HG03039 (cell line): ENCODE data around the gene KNDC1.

Experiments
- ATAC-seq: cut with Tn5 transposase; IDR thresholded peaks from one replicate; pipeline ENCODE4 v1.9.1; 2021; ENCODE audit warnings: mild to moderate bottlenecking, moderate library complexity; ENCODE audit not compliant: unreplicated experiment

Gene KNDC1

DNA sequence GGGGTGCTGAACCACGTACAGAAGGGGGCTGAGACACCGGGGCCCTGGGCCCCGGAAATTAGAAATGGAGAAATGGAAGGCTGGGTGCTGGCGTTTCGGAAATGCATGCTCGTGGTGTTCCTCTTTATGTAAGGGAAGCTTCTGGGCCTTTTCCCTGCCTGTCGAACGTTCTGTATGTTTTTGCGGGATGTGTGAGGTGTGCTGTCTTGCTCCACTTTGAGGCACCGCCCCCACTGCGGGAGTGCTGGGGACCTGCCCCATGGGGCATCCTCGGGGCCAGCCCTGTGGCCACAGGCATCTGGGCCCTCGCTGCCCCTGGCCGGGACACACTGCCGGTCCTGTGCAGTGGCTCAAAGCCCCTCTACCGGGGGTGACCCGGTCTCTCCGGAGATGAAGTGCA, 75.9 kb downstream of the KNDC1 start:
- ATAC-seq: no peak

GRCh38 chr10:133236401-133237240, 76.6 kb downstream of the KNDC1 start:
- no peak for ATAC-seq

DNA sequence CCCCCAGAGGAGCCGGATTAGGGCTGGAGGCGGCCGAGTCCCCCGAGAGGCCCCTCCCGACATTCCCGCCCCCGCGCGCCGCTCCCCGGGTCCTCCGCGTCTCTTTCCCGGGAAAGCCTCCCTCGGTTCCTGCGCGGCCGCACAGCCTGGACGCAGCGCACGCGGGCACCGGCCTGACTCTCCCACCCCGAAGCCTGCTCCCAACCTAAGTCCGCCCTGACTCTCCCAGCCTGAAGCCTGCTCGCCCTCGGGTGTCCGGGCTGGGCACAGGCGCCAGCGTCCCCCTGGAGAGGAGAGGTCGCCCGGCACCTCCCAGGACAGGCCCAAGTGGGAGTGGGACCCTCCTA, 77.2 kb downstream of the KNDC1 start:
- ATAC-seq: no peak

DNA sequence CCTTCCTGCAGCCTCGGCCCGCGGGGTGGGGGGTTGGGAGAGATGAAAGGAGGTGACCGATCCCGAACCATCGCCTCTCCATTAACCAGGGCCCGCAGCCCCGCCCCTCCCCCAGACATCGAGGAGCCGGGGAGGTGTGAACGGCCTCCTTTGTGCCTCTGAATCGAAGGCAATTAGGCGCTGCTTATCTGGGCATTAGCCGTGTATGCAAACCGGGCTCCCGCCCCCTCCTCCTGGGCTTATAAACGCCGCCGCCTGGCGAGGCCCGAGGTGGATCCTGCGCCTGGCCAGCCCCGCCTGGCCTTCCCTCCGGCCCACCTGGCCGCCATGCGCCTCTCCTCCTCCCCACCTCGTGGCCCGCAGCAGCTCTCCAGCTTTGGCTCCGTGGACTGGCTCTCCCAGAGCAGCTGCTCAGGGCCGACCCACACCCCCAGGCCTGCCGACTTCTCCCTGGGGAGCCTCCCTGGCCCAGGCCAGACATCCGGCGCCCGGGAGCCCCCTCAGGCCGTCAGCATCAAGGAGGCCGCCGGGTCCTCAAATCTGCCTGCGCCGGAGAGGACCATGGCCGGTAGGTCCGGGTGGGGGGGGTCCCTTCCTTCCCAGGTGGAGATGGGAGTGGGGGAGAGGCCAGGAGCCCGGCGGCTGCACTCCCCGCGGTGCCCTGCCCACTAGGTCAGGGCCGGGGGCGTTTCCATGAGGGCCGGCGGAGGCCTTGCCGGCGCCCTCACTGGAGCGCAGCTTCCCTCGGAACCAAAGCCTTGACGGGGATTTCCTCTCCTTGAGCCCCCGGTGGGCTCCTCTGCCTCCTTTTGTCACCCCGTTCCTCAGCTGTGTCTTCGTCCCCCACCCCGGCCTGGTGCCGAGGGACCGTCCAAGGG, 77.8 kb downstream of the KNDC1 start, which contains the start of gene VENTX:
Gene VENTX (plus strand): TSS at position 268 of the 878 bp plus-strand sequence. CDS start 60 bp downstream, at position 328.
- no peak for ATAC-seq

GRCh38 chr10:133238466-133238804, 78.4 kb downstream of the KNDC1 start:
- no peak for ATAC-seq

DNA sequence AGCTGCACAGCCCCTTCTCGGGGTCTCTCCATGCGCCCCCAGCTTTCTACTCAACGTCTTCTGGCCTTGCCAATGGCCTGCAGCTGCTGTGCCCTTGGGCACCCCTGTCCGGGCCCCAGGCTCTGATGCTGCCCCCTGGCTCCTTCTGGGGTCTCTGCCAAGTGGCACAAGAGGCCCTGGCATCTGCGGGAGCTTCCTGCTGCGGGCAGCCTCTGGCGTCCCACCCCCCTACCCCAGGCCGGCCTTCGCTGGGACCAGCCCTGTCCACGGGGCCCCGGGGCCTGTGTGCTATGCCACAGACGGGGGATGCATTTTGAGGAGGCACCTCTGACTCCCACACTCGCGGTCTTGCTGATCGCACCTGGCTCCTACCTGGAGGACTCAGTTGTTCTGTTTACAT, 80.0 kb downstream of the KNDC1 start:
- no peak for ATAC-seq

- ATAC-seq: no peak
Measured at GRCh38 chr10:133241501-133242205, 81.6 kb downstream of the KNDC1 start.

DNA sequence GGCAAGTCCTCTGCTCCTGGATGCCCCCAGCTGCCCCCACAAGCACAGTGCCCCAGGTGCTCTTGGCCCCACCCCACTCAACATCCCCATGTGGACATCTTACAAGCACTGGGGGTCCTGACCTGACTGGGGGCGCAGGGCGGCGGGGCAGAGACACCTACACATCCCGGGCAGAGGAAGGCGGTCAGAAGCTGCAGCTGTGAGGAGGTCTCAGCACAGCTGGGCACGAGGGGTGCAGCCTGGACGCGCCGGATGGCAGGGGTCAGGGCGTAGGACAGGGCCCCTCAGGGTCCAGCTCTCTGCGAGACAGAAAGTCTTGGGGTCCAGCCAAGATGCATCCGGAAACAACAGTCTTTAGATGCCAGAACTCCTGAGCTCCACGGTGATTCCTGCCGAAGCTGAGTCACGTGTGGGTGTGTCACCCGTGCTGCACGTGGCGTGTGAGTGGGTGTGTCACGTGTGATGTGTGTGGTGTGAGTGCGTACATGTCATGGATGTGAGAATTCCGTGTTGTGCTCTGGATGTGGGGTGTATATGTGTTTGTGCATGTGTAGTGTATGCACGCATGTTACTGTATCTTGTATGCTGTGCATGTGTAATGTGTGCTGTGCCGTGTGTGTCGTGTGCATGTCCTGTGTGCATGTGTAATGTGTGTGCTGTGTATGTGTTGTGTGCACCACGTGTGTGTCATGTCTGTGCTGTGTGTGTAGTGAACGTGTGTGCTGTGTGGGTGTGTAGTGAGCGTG, 82.8 kb downstream of the KNDC1 start:
- ATAC-seq: no peak

DNA sequence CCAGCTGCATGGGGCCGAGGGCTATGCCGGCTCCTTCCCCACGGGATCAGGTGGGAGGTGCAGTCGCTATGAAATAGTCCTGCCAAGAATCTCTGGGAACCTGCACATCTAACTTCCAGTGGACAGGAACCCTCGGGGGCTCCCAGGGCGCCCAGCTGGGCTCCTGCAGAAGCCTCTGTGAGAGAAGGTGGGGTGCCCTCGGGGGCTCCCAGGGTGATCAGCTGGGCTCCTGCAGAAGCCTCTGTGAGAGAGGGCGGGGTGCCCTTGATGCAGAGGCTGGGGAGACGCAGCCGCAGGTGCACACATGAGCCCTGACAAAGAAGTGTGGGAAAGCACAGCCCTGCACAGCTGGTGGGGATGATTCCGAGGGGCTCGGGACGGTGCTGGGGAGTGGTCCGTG, 83.6 kb downstream of the KNDC1 start:
- no peak for ATAC-seq

GRCh38 chr10:133245439-133246235, 85.6 kb downstream of the KNDC1 start:
- ATAC-seq: no peak

DNA sequence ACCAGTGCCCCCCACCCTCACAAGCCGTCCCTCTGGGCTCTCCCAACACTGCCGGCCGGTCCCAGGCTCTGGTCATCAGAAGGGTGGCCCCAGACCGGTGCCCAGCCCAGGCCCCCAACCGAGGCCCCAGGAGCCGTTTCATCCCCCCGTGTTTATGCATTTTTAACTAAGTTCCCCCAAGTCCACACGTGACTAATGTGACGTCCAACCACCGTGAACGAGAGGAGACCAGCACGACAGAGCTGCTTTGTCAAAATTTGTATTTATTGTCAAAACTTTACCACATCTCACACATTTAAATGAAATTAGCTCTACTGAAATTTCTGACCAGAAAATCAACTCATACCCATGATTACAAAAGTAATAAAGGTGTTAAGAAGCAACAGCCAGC, 86.2 kb downstream of the KNDC1 start:
- ATAC-seq: no peak

DNA sequence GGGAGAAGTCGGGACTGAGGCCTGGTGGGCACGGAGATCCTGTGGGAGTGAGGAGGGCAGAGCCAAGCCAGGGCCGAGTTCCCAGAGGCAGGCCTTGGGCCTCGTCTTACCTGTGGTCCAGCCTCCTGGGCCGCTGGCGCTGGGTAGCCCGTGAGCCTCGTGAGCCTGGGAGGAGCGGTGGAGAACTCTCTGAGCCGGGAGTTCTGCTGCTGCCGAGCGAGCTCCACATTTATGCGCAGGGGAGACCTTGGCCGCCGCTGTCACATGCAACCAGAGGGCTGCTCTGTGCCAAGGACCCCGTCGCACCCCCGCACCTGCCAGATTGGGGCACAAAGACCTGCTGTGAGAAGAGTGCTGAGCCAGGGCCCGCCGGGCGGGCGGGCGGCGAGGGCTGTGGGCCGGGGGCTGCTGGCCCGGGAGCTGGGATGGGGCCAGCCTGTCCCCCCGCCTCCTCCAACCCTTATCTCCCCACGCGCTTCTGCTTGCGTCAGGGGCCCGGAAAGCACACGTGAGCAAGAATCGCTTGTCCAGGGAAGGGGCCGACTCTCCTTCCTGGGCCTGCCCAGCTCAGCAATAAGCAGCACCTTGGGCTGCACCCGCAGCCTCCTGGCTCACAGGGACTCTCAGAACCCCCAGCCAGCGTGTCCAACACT, 87.8 kb downstream of the KNDC1 start:
- ATAC-seq: no peak

GRCh38 chr10:133248334-133248715, 88.3 kb downstream of the KNDC1 start:
- ATAC-seq: no peak

GRCh38 chr10:133249094-133249780, 89.2 kb downstream of the KNDC1 start:
- ATAC-seq: no peak

DNA sequence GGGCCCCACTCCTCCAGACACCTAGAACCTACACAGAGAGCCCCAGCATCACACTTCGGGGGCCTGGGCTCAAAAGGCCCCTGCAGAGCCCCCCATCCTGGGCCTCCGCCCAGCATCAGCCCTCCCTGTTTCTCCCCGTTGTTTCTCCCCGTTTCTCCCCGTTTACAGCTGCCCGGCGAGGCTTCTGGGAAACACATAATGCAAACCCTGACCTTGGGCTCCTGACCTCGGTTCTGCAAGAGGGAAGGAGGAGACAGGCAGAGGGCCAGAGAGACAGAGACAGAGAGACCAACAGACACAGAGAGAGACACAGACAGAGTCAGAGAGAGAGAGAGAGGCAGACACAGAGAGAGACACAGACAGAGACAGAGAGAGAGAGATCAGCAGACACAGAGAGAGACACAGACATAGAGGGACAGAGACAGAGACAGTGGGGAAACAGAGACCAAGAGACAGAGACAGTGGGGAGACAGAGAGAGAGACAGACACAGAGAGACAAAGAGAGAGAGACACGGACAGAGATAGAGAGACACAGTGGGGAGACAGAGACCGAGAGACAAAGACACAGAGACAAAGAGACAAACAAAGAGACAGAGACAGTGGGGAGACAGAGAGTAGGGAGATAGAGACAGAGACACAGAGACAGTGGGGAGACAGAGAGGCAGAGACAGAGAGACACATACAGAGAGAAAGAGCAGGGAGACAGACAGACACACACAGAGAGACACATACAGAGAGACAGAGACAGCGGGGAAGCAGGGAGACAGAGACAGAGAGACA, 90.1 kb downstream of the KNDC1 start:
- ATAC-seq: no peak

DNA sequence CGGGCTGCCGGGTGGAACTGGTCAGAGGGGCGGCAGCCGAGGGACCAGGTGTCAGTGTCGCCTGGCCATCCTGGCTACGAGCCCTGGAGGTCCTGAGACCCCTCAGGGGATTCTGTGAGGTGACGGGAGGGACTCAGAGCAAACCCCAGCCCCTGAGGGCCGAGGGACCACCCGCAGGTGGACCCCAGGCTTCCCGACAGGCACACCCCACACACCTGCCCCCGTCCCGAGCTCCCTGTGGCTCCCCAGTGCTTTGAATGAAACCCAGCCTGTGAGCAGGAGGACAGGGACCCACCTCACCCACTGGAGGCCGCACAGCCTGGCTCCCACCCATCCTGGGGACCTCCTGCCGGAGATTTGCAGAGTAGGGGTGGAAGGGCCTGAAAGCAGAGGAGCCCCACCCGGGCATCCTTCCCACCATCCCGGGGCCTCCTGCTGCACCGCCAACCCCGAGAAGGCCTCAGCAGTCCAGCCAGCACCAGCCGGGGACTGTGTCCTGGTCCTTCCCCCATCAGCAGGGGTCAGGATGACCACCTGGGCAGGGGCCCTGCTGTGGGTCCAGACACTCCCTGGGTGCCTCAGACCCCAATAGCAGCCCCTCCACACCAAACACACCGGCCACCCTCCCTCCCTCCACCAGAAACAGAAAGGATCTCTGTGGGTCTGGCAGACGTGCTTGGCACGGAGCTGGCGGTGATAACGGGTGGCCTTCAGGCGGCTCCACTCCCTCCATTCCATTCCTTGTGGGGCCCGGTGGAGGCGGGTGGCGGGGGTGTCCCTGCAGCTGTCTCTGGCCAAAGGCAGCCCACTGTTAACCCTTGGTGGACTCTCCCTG, 91.6 kb downstream of the KNDC1 start:
- no peak for ATAC-seq

- no peak for ATAC-seq
Measured at GRCh38 chr10:133252223-133252552, 92.2 kb downstream of the KNDC1 start.
